GM23248 (cell line): ENCODE measurements around the gene SNX11.
"Not testable (repeated sequence)": the region's sequence is repeated elsewhere in the genome, so short reads cannot be mapped to it uniquely, and the experiment has no call there.

Source experiments
- EZH2 ChIP-seq: fragments of 200-600 bp; sonication (generic); IDR thresholded peaks from 2 replicates; pipeline ENCODE4 v1.6.1; 2018; ENCODE audit warnings: antibody characterized with exemption, mild to moderate bottlenecking; ENCODE audit not compliant: insufficient read depth, poor library complexity, severe bottlenecking
- EZH2phosphoT487 ChIP-seq: fragments of 200-600 bp; sonication (generic); IDR thresholded peaks from 2 replicates; pipeline ENCODE4 v1.6.1; 2018; ENCODE audit warnings: antibody characterized with exemption, moderate library complexity, mild to moderate bottlenecking, low read depth; ENCODE audit not compliant: insufficient read depth

DNA sequence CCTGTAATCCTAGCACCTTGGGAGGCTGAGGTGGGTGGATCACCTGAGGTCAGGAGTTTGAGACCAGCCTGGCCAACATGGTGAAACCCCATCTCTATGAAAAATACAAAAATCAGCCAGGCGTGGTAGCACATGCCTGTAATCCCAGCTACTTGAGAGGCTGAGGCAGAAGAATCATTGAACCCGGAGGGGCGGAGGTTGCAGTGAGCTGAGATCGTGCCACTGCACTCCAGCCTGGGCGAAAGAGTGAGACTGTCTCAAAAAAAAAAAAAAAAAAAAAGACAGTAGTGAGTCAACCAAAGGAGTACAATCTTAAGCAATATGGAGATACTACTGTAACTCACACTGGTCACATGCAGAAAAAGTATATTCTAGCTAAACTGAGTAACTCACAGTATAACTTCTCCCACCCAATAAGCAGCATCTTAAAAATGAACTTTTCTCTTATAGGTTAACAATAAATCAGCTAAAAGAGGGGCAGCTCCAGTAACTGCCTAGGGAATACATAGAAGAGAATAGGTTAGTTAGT is 33.9 kb upstream of the SNX11 start:
- TF ChIP-seq EZH2, EZH2phosphoT487: not testable (repeated sequence)
